AG20443 (cell line): ENCODE data around the gene DNM3.

ENCODE experiments used
- DNase-seq: peaks from one replicate; pipeline ENCODE4 v3.0.0; 2012; ENCODE audit warnings: low spot score, mixed read lengths

Gene DNM3

GRCh38 chr1:172107316-172107975 is 266.1 kb downstream of the DNM3 start:
- DNase-seq: peak; percentile 40

GRCh38 chr1:172108161-172108893 is 267.0 kb downstream of the DNM3 start:
- peak; percentile 22 for DNase-seq

GRCh38 chr1:172109359-172109758 is 268.1 kb downstream of the DNM3 start:
- DNase-seq: peak; percentile 33

- DNase-seq: no peak
These were observed 271.3 kb downstream of the DNM3 start for GRCh38 chr1:172112576-172112975.

- no peak for DNase-seq
These were observed 276.5 kb downstream of the DNM3 start for GRCh38 chr1:172117800-172118199.

- no peak for DNase-seq
These were observed 277.3 kb downstream of the DNM3 start for GRCh38 chr1:172118618-172119017.

DNA sequence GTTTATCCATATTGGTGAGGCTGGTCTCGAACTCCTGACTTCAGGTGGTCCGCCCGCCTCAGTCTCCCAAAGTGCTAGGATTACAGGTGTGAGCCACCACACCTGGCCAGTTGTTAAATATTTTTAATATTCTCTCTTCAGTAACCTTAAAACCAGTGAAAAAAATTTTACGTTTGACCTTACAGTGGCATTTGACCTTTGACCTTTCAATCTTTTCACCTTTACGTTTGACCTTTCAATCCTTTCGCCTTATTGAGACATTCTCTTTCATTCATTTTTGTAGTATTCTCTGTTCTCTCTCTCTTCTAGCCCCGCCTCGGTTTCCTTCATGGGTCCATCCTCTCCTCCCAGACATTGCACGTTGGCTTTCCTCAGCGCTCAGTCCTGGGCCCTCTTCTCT is 277.9 kb downstream of the DNM3 start:
- DNase-seq: no peak

DNA sequence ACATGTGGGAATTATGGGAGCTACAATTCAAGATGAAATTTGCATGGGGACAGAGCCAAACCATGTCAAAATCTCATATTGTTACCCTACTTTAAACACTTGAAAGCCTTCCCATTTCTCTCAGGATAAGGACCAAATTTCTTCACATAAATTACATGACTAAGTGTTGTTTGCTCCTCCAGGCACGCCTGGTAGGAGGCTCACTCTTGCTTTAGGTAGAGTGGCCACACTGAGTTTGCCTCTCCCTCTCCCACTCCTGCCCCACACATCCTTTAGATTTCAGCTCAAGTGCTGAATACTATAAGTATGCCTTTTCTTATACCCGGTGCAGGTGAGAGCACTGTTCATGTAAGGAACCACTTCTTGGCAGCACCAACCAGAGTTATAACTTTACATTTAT is 279.1 kb downstream of the DNM3 start:
- no peak for DNase-seq

DNA sequence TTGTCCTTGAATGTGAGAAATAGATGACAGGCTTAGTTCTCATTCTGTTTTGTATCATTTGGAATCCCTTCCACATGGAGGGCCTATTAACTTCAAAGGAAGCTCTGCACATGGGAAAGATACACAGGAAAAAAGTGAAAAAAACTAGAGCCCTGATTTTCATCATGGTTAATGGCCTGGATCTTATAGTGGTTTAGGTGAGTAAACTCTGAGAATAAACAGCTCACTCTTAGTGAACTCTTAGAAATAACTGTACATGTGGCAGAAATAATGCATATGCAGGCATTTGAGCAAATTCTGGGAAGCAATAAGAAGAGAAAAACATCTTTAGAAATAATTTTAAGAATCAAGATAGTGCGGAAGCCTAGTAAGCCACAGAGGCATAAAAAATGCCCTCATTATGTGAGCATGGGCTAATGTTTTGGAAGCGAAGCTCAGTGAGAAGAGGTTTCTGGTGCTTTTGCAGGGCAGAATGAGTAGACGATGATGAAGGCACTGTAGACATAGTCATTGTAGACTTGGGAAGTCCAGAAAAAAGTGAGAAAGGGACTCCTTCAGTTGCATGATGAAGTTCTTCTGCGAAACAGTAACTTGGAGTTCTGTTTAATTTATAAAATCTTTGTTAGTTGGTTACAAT is 279.9 kb downstream of the DNM3 start:
- no peak for DNase-seq

DNA sequence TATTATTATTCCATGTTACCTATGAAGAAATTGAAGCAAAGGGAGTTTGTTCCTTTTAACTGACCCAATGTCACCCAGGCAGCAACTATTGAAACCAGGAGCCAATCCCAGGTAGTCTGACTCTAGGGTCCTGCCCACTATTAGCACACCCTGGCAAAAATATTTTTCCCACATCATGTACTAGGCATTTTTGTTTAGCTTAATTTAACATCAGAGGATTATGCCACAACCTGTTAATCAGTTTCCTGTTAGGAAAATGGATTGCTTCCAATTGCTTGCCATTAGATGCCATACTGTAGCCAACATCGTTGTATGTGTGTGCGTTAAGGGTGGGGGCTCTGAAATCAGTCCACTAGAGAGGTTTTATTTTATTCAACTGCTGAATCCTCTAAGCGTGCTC is 281.1 kb downstream of the DNM3 start:
- DNase-seq: no peak

- no peak for DNase-seq
These were observed 284.0 kb downstream of the DNM3 start for GRCh38 chr1:172125250-172125649.

DNA sequence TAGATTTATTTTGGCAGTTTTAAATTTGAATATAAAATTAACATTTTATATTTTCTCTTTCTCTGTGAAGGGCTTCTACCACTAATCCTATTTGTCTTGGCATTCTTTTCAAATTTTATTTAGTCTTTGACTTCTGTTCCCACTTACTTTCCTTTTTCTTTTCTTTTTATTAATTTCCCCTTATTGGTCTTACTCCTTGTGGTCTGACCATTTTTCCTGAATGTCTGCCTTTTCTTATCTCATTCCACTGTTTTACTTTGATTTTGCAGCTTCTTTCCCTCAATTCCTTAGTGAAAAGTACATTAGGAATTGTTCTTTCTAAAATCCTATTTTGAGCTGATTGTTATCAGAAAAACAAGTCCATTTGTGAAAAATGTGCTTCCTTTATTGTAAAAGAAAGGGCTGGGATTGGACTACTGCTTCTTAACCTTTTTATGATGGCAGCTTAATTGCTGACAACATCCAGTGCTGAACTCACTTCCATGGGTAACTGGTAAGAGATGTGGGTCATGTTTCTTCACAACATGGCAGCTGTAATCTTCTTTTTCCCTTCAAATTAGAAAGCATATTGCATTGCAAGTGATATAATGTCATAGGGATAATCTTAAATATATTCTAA is 284.6 kb downstream of the DNM3 start:
- no peak for DNase-seq

GRCh38 chr1:172132836-172133235 is 291.5 kb downstream of the DNM3 start:
- DNase-seq: no peak

DNA sequence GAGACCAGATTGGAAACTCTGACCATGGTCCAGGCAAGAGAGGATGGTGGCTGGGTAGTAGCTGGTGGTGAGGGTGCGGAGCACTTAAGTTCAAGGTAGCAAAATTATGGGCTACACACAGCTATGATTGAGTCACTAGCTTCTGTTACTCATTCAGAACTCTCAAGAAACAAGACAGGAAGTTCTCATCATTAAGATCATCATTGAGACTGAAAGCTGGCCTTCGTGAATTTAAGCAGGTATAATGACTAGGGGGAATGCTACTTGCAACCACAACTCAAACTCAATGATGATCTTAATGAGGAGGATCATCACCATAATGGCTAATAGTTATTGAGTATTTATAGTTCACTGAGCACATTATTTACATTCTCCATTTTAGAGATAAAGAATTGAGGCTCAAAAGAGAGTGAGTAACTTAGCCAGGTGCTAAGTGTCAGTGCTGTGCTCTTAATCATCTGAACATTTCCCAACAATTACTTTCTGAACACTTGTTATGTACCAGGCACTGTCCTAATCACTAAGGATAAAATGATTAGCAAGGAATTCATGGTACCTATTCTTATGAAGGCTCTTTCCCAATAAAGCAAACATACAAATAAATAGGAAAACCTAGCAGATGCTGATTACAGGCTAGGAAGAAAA is 292.9 kb downstream of the DNM3 start:
- no peak for DNase-seq

- DNase-seq: no peak
These were observed 293.9 kb downstream of the DNM3 start for GRCh38 chr1:172135076-172135672.

DNA sequence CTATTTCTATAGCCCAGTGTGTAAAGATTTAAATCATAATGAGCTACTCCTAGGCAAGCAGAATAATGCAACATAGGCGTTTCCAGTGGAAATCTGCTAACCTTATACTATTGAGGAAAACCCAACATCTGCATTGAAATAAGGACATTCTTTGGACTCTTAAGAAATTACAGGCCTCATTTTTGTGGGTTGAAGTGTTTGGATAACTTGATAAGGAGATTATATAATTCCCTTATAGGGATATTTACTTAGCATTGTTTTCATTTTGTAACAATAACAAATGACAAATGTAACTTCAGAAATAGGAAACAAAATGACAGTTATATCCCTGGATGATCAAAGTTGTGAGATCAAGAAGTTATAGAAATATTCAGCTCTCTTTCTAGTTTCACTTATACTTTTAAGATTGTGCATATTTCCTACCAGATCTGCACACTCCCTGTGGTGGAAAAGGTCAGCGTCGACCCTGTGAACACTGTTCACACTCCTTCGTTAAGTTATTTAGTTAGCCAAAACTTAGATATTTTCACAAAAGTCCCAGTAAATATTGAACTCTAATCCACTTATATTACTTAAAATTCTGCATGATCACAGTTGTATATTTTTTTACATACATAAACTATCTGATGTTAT is 294.8 kb downstream of the DNM3 start:
- DNase-seq: peak; percentile 30

GRCh38 chr1:172136925-172137324 is 295.6 kb downstream of the DNM3 start:
- no peak for DNase-seq

DNA sequence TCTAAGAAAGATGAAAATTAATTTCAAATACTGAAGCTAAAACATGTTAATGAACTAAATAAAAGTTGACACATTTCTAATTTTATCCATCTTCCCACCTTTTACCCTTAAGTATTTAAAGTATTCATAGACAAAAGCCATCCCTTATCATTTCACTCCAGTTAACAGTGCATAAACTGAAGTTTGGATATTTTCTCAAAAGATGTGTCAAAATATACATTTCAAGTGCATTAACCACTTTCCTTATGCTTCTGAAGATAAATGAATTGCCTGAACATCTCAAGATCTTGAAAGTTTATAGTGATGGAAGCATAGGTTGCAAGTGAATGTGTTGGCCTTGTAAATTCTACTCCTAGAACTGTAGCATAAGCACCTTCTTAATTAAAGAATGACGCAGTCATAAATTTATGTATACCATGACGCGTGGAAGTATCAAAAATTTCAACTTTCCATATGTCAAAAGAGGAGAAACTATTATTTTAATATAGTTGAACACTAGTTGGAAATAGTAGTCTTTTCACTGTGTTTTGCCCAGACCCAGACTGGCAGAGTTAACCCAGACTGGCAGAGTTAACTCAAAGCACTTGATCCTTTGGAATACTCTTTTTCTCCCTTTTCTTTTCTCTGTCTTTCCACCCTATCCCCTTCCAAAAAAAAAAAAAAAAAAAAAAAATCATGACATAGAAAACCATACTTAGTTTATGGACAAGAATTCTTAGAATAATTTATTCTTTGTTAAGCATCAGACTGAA is 296.6 kb downstream of the DNM3 start:
- no peak for DNase-seq

GRCh38 chr1:172138634-172139033 is 297.3 kb downstream of the DNM3 start:
- DNase-seq: no peak

GRCh38 chr1:172139196-172139595 is 297.9 kb downstream of the DNM3 start:
- no peak for DNase-seq

- DNase-seq: no peak
These were observed 298.8 kb downstream of the DNM3 start for GRCh38 chr1:172140072-172140471.
